ENCODE measurements around the gene SF3B2.

The SF3B2 gene

DNA sequence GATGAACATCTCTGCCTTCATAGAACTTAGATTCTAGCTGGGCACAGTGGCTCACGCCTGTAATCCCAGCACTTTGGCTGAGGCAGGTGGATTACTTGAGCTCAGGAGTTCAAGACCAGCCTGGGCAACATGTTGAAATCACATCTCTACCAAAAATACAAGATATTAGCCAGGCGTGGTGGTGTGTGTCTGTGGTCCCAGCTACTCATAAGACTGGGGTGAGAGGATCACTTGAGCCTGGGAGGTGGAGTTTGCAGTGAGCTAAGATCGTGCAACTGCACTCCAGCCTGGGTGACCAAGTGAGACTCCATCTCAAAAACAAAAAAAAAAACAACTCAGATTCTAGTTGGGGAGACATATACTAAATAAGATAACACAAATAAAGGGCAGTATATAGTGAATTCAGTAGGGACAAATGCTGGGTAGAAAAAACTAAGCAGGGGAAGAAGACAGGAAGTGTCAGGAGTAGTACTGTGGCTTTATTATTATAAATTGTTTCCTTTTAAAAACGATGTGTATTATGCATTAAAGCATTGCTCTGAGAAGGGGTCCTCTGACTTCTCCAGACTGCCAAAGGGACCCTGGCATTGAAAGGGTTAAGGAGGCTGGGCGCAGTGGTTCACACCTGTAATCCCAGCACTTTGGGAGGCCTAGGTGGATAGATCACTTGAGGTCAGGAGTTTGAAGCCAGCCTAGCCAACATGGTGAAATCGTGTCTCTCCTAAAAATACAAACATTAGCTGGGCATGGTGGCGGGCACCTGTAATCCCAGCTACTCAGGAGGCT is 64.6 kb downstream of the SF3B2 start:
- DNase-seq = no peak
- H3K27ac ChIP-seq = no peak overlapping the region
- H3K36me3 ChIP-seq = no peaks in the 10 kb centered on the region
- TF ChIP-seq, protein P1, sequence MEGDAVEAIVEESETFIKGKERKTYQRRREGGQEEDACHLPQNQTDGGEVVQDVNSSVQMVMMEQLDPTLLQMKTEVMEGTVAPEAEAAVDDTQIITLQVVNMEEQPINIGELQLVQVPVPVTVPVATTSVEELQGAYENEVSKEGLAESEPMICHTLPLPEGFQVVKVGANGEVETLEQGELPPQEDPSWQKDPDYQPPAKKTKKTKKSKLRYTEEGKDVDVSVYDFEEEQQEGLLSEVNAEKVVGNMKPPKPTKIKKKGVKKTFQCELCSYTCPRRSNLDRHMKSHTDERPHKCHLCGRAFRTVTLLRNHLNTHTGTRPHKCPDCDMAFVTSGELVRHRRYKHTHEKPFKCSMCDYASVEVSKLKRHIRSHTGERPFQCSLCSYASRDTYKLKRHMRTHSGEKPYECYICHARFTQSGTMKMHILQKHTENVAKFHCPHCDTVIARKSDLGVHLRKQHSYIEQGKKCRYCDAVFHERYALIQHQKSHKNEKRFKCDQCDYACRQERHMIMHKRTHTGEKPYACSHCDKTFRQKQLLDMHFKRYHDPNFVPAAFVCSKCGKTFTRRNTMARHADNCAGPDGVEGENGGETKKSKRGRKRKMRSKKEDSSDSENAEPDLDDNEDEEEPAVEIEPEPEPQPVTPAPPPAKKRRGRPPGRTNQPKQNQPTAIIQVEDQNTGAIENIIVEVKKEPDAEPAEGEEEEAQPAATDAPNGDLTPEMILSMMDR (IDR thresholded peaks at IDR 0.05; ENCODE audit: low read depth, low read length) = no peak
- H3K9me3 ChIP-seq (ENCODE audit: severe bottlenecking) = no peaks in the 10 kb centered on the region
- H3K27me3 ChIP-seq (ENCODE audit: insufficient read depth, low read depth, severe bottlenecking) = no peaks in the 10 kb centered on the region
- H3K4me3 ChIP-seq (ENCODE audit: low read depth, low read length) = no peak overlapping the region

DNA sequence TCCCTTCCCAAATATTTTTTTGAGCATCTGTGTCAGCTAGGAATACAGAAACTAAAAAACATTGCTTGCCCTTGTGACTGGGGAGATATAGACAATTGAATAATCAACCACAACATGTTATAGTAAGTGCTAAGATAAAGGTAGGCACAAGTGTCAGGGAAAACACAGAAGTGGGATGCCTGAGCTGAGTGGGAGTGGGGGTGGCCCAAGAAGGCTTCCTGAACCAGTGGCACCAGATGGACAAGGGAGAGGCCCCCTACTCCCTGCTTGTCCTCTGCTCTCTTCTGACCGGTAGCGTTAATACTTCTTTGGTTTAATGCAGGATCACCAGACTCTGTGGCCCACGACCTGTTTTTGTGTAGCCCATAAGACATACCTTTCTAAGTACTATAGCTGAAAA is 66.7 kb downstream of the SF3B2 start:
- H3K27ac ChIP-seq = peak overlapping the region; percentile 88
- H3K27me3 ChIP-seq (ENCODE audit: insufficient read depth, low read depth, severe bottlenecking) = no peaks in the 10 kb centered on the region
- no peaks in the 10 kb centered on the region for H3K9me3 ChIP-seq (ENCODE audit: severe bottlenecking)
- 0 out of 2 replicates have a peak overlapping the region, but pooled peaks have one; percentile 0 for H3K4me3 ChIP-seq (ENCODE audit: low read depth, low read length)
- TF ChIP-seq, protein P1 (IDR thresholded peaks at IDR 0.05; ENCODE audit: low read depth, low read length) = no peak
- no peaks in the 10 kb centered on the region for H3K36me3 ChIP-seq
- peak; percentile 65 for DNase-seq

All from WERI-Rb-1 (cell line).